SK-N-MC (cell line): Measurements from ENCODE around the gene SRRM4.

ENCODE experiments used
- EZH2 ChIP-seq: fragments of 200-600 bp; sonication (generic); IDR thresholded peaks from one replicate; pipeline ENCODE4 v1.6.1; 2017; ENCODE audit warnings: antibody characterized with exemption
- FOXP2 ChIP-seq: optimal IDR thresholded peaks from 2 replicates; pipeline ENCODE3; 2011; ENCODE audit warnings: mild to moderate bottlenecking, moderate library complexity; ENCODE audit not compliant: insufficient read depth; ENCODE audit errors: extremely low read length, control extremely low read depth
- POLR2AphosphoS5 ChIP-seq: IDR thresholded peaks from 2 replicates; pipeline ENCODE4 v1.6.1; 2012; ENCODE audit warnings: mild to moderate bottlenecking, low read depth, low read length, borderline replicate concordance

GRCh38 chr12:119202544-119202943, 221.2 kb downstream of the SRRM4 start:
- TF ChIP-seq POLR2AphosphoS5 (no peak), EZH2 (no peak), FOXP2 (no peak)
